Body of pancreas (tissue), 4 donors: ENCODE data around the gene CSPG4. TPM values are rescaled to one million over a fixed set of nuclear protein-coding genes. Genes with fewer than 3 reads are reported as not detected.

Experiments used
- ATAC-seq: fragments of 150-250 bp; one replicate; pipeline ENCODE4 v1.9.1; 2016
- DNase-seq, 4 donors: peaks; one replicate each; pipeline ENCODE4 v3.0.0-alpha.2; 2019
- H3K27ac ChIP-seq, 4 donors: fragments of 200-600 bp; sonication (generic); 1 replicate in 3 of 4; 2 replicates in 1 of 4; pipeline versions ENCODE4 v1.5.1 to v1.6.1; 2016 to 2019; ENCODE audit warnings: mild to moderate bottlenecking in 1 of 4, mixed read lengths in 1 of 4, moderate library complexity in 1 of 4
- H3K27me3 ChIP-seq, 2 donors: fragments of 200-600 bp; sonication (generic); one replicate each; pipeline ENCODE4 v1.6.0; 2016; ENCODE audit warnings: mild to moderate bottlenecking in 1 of 2
- H3K36me3 ChIP-seq, 2 donors: fragments of 200-600 bp; sonication (generic); replicated peaks in 1 of 2; 2 replicates each; pipeline ENCODE4 v1.5.1; 2016; ENCODE audit warnings: low read depth in 2 of 2; ENCODE audit not compliant: insufficient read depth in 1 of 2
- H3K4me1 ChIP-seq: fragments of 200-600 bp; sonication (generic); one replicate; pipeline ENCODE4 v1.6.0; 2016
- H3K4me3 ChIP-seq, 2 donors: fragments of 200-600 bp; sonication (generic); 1 replicate in 1 of 2; 2 replicates in 1 of 2; pipeline ENCODE4 v1.5.1; 2016 to 2019
- H3K9me3 ChIP-seq, 3 donors: fragments of 200-600 bp; sonication (generic); 1 replicate in 2 of 3; 2 replicates in 1 of 3; pipeline ENCODE4 v1.5.1; 2016
- CTCF ChIP-seq, 7 experiments: fragments of 450-650 bp in 4 of 7; fragments of 200-600 bp in 3 of 7; sonication (generic) in 3 of 7; IDR thresholded peaks; one replicate each; pipeline ENCODE4 v1.5.1; 2016 to 2019; ENCODE audit warnings: antibody characterized with exemption in 7 of 7
- POLR2A ChIP-seq, 3 donors: fragments of 450-650 bp; IDR thresholded peaks; one replicate each; pipeline ENCODE4 v1.6.1; 2016; ENCODE audit warnings: antibody characterized with exemption in 3 of 3, mild to moderate bottlenecking in 2 of 3
- WGBS, 2 donors: methylation state at CpG; one replicate each; pipeline ENCODE4 v1.1.5; 2017; 5-methylcytosine and 5-hydroxymethylcytosine counted together
- intact Hi-C: fragments of 100-400 bp; cut with DNase I; formaldehyde crosslinking; loops from one replicate; pipeline ENCODE4 v1.15.1; 2023
- total RNA-seq, 2 donors: library from RNA; depleted of rRNA; stranded (reverse); fragments of >200 nt; gene quantifications; one replicate each; pipeline ENCODE4 v1.1.0, GENCODE V29; 2016

Gene CSPG4
- total RNA-seq, 2 donors from 2014 or later, result 3.1 to 13.8 TPM

GRCh38 chr15:75653347-75653913, 59.2 kb downstream of the CSPG4 start:
- TF ChIP-seq POLR2A (IDR thresholded peaks at IDR 0.05), result no peak
- TF ChIP-seq CTCF (IDR thresholded peaks at IDR 0.05), result no peak
- ATAC-seq (no peak), DNase-seq (no peak)
- Histone ChIP-seq H3K27ac (no peak overlapping the region), H3K36me3 (peaks cover 0 to 9% of the 10 kb centered on the region in 2 donors), H3K9me3 (no peaks in the 10 kb centered on the region), H3K27me3 (no peaks in the 10 kb centered on the region), H3K4me3 (no peak overlapping the region), H3K4me1 (peaks cover 88% of the 10 kb centered on the region)
- intact Hi-C loops, result no loop called here
- WGBS, 2 donors, result 85 to 88% methylated on average over 15 to 16 of the region's 16 CpGs

DNA sequence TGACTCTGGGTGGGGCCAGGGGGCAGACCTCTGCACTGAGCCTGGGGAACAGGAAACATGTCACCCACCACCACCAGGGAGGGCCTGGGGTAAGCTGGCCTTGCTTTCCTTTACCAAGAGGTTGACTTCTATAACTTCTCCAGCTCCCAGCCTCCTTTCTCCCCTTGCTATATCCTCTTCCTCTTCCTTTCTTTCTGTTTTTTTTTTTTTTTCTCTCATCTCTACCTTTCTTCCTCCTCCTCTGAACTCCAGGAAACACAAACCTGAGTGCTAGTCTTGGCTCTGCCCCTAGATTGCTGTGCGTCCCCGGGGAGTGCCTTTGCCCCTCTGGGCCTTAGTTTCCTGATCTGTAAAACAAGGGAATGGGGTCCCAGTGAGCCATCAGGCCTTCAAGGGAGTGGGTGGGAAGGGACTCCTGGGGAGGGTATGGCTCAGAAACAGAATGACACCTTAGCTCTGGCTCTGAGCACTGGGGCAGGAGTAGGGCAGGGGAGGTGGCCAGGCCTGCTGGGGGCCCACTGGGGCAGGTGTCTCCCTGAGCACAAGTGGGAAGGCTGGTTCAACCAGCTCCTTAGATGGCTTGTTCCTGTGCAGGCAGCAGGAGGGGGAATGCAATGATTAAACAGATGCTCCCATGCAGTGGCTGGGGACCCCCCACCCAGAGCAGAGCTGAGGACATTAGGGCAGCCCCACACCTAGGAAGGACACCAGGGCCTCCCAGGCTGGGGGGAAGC, 60.7 kb downstream of the CSPG4 start:
- ATAC-seq (no peak), DNase-seq (peak in 1 of 4 donors; percentile 12)

GRCh38 chr15:75650908-75651809, 61.5 kb downstream of the CSPG4 start:
- Histone ChIP-seq H3K27ac (peak overlapping the region; percentile 54 to 76 (median 62)), H3K4me3 (peak overlapping the region; percentile 1 to 14), H3K4me1 (peaks cover 80% of the 10 kb centered on the region), H3K9me3 (no peaks in the 10 kb centered on the region), H3K36me3 (no peaks in the 10 kb centered on the region), H3K27me3 (no peaks in the 10 kb centered on the region)
- ATAC-seq (peak; percentile 45), DNase-seq (peak; percentile 85 to 92 (median 90))
- intact Hi-C loops, result no loop called here
- TF ChIP-seq CTCF (IDR thresholded peaks at IDR 0.05), result no peak
- peak; percentile 29 to 44 (median 30) for TF ChIP-seq POLR2A (IDR thresholded peaks at IDR 0.05)
- 19 to 24% methylated on average over 3 to 9 of the region's 9 CpGs for WGBS, 2 donors

More for the DNA sequence above, 60.7 kb downstream of the CSPG4 start:
- no peaks in the 10 kb centered on the region for H3K36me3 ChIP-seq
- WGBS, 2 donors, result 10 to 39% methylated on average over 2 of the region's 2 CpGs
- no peaks in the 10 kb centered on the region for H3K9me3 ChIP-seq
- intact Hi-C loops, result no loop called here
- no peaks in the 10 kb centered on the region for H3K27me3 ChIP-seq
- peaks cover 83% of the 10 kb centered on the region for H3K4me1 ChIP-seq
- peak overlapping the region; percentile 54 to 76 (median 62) for H3K27ac ChIP-seq
- peak overlapping the region in 1 of 2 donors; percentile 1 for H3K4me3 ChIP-seq
- TF ChIP-seq POLR2A (IDR thresholded peaks at IDR 0.05) (no peak), CTCF (IDR thresholded peaks at IDR 0.05) (no peak)

- intact Hi-C loops, result no loop called here
- H3K4me3 ChIP-seq, result no peak overlapping the region
- ATAC-seq, result no peak
- H3K9me3 ChIP-seq, result no peaks in the 10 kb centered on the region
- H3K27ac ChIP-seq, result peak overlapping the region; percentile 47 to 97 (median 72)
- H3K27me3 ChIP-seq, result no peaks in the 10 kb centered on the region
- H3K4me1 ChIP-seq, result peaks cover 74% of the 10 kb centered on the region
- DNase-seq, result peak in 1 of 4 donors; percentile 15
- TF ChIP-seq POLR2A (IDR thresholded peaks at IDR 0.05) (no peak), CTCF (IDR thresholded peaks at IDR 0.05) (no peak)
- H3K36me3 ChIP-seq, result no peaks in the 10 kb centered on the region
- 69 to 76% methylated on average over 10 to 18 of the region's 18 CpGs for WGBS, 2 donors
Observed at GRCh38 chr15:75649848-75650247, 62.8 kb downstream of the CSPG4 start.
